DND-41 (cell line): ENCODE measurements around the gene BBS1.
"Not testable (repeated sequence)": the region's sequence is repeated elsewhere in the genome, so short reads cannot be mapped to it uniquely, and the experiment has no call there.

ENCODE experiments used
- ATAC-seq: fragments of 200-7000 bp; cut with Tn5 transposase; 3 replicates; pipeline ENCODE4 v1.9.1; 2021; ENCODE audit warnings: low read depth; ENCODE audit not compliant: insufficient read depth
- DNase-seq: peaks from one replicate; pipeline ENCODE4 v3.0.0-alpha.2; 2020
- H2AFZ ChIP-seq: 2 replicates; pipeline ENCODE4 v1.6.0; 2012; ENCODE audit warnings: low read depth, low read length
- H3K27ac ChIP-seq: 2 replicates; pipeline ENCODE4 v1.5.1; 2012; ENCODE audit warnings: low read length, inconsistent platforms
- H3K27me3 ChIP-seq: fragments of 200-600 bp; sonication (generic); 2 replicates; pipeline ENCODE4 v1.6.0; 2012; ENCODE audit warnings: low read length, mild to moderate bottlenecking, inconsistent platforms; ENCODE audit not compliant: insufficient read depth, poor library complexity
- H3K36me3 ChIP-seq: 2 replicates; pipeline ENCODE4 v1.5.1; 2012; ENCODE audit warnings: low read length, inconsistent platforms; ENCODE audit not compliant: insufficient read depth
- H3K4me1 ChIP-seq: 2 replicates; pipeline ENCODE4 v1.5.1; 2012; ENCODE audit warnings: mild to moderate bottlenecking, low read length; ENCODE audit not compliant: insufficient read depth
- H3K4me2 ChIP-seq: 2 replicates; pipeline ENCODE4 v1.6.0; 2012; ENCODE audit warnings: mild to moderate bottlenecking, moderate library complexity, low read length, inconsistent platforms; ENCODE audit not compliant: insufficient read depth
- H3K4me3 ChIP-seq, 2 experiments: fragments of 200-600 bp in 1 of 2; shearing (Covaris generic) in 1 of 2; 2 replicates each; pipeline ENCODE4 v1.5.1; 2012 to 2016; ENCODE audit warnings: inconsistent platforms in 2 of 2, low read length in 2 of 2, mild to moderate bottlenecking in 2 of 2, low read depth in 1 of 2, moderate library complexity in 1 of 2
- H3K79me2 ChIP-seq: 2 replicates; pipeline ENCODE4 v1.6.0; 2012; ENCODE audit warnings: low read length, inconsistent platforms; ENCODE audit not compliant: insufficient read depth
- H3K9ac ChIP-seq: 2 replicates; pipeline ENCODE4 v1.6.0; 2012; ENCODE audit warnings: low read depth, mild to moderate bottlenecking, inconsistent platforms, low read length, moderate library complexity
- H3K9me3 ChIP-seq: 2 replicates; pipeline ENCODE4 v1.5.1; 2012; ENCODE audit warnings: low read length, moderate library complexity, mild to moderate bottlenecking, inconsistent platforms; ENCODE audit not compliant: insufficient read depth, severe bottlenecking
- H4K20me1 ChIP-seq: 2 replicates; pipeline ENCODE4 v1.6.0; 2012; ENCODE audit warnings: low read length; ENCODE audit not compliant: insufficient read depth
- EZH2 ChIP-seq: IDR thresholded peaks from 3 replicates; pipeline ENCODE4 v1.6.1; 2012; ENCODE audit warnings: borderline replicate concordance, low read depth, mild to moderate bottlenecking, moderate library complexity, low read length, inconsistent platforms; ENCODE audit not compliant: severe bottlenecking
- TF ChIP-seq, protein P1 (sequence below): IDR thresholded peaks from 2 replicates; pipeline ENCODE4 v1.5.1; 2012; ENCODE audit warnings: borderline replicate concordance, low read length, moderate library complexity, mild to moderate bottlenecking; ENCODE audit not compliant: poor library complexity, severe bottlenecking; ENCODE audit errors: extremely low read depth

The BBS1 gene

DNA sequence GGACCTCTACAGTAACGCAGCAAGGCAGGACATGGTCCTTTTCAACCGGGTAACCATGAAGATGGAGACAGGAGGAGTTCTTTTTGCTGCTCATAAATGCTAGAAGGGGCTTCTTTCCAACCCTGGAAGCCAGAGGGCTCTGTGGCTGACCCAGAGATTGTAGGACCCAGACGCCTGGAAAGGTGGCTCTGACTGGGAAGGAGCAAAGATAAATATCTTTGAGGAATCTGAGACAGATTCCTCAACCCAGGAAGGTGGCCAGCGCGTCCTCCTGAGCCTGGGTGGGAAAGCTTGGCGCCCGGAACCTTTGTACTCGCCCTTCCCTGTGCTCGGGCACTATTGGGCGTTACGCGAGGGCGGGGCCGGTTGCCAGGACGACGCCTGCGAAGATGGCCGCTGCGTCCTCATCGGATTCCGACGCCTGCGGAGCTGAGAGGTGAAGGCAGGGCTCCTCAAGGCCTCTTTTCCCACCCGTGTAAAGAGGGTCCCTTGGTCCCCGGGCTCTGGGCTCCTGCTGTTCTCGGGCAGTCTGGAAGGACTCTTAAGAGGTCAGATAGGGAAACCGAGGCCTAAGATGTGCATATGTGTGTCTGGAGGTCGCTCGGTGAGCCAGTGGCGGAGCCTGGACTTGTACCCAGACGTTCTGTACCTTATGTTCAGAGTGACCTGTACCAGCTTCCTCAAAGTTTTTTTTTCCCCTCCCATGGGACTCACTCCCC lies at the start of gene BBS1:
TSS of gene BBS1 (plus strand) at position 365 of the 719 bp plus-strand sequence. CDS start at position 390, 25 bp downstream.
- H3K9ac ChIP-seq, result peak within 1 kb of the TSS; percentile 67
- peaks cover 15% of the 10 kb centered on the region for H3K79me2 ChIP-seq
- TF ChIP-seq EZH2, result no peak
- TF ChIP-seq, protein P1, sequence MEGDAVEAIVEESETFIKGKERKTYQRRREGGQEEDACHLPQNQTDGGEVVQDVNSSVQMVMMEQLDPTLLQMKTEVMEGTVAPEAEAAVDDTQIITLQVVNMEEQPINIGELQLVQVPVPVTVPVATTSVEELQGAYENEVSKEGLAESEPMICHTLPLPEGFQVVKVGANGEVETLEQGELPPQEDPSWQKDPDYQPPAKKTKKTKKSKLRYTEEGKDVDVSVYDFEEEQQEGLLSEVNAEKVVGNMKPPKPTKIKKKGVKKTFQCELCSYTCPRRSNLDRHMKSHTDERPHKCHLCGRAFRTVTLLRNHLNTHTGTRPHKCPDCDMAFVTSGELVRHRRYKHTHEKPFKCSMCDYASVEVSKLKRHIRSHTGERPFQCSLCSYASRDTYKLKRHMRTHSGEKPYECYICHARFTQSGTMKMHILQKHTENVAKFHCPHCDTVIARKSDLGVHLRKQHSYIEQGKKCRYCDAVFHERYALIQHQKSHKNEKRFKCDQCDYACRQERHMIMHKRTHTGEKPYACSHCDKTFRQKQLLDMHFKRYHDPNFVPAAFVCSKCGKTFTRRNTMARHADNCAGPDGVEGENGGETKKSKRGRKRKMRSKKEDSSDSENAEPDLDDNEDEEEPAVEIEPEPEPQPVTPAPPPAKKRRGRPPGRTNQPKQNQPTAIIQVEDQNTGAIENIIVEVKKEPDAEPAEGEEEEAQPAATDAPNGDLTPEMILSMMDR, result peak; percentile 16
- H3K36me3 ChIP-seq, result peaks cover 40% of the 10 kb centered on the region
- peak within 1 kb of the TSS; percentile 83 to 88 for H3K4me3 ChIP-seq
- peak within 1 kb of the TSS; percentile 72 for H3K27ac ChIP-seq
- peaks cover 24% of the 10 kb centered on the region for H3K4me1 ChIP-seq
- ATAC-seq, result peak; percentile 100
- no peaks in the 10 kb centered on the region for H3K27me3 ChIP-seq
- H2AFZ ChIP-seq, result peak within 1 kb of the TSS; percentile 96
- no peaks in the 10 kb centered on the region for H4K20me1 ChIP-seq
- peak; percentile 85 for DNase-seq
- H3K4me2 ChIP-seq, result peak within 1 kb of the TSS; percentile 95
- H3K9me3 ChIP-seq, result no peaks in the 10 kb centered on the region

DNA sequence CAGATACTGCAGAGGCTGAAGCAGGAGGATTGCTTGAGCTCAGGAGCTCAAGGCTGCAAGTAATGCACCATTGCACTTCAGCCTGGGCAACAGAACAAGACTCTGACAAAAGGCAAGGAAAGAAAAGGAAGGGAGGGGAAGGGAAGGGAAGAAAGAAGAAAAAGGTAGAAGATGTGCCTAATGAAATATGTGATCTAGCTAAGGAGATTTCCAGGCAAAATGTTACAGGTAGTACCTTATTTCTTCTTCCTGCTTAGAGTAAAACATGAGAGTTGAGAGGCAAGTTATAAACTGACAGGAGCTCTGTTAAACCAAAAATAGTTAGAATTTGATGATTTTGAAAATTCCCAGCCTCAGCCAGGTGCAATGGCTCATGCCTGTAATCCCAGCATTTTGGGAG lies 48.4 kb upstream of the BBS1 start:
- DNase-seq (no peak), ATAC-seq (no peak)

DNA sequence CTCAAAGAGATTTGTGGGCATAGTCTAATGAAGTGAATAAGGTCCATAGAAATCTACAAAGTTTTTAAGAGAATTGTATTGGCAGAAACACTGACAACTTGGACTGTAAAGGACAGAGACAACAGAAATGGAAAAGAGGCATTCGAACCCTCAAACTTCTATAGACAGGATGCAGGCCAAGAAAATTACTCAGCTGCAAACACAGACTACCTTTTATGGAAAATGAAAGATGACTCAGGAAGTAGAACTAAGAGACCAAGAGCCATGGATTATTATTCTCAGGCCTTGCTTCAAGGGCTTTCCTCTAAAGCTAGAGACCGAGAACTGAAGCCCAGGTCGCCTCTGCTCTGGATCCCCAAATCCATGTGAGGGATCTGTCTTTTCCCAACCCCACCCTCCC lies 47.5 kb upstream of the BBS1 start:
- Histone ChIP-seq H4K20me1 (no peaks in the 10 kb centered on the region), H3K9ac (no peak overlapping the region), H3K79me2 (no peaks in the 10 kb centered on the region), H2AFZ (no peak overlapping the region), H3K4me1 (peaks cover 15% of the 10 kb centered on the region), H3K4me2 (no peak overlapping the region), H3K27me3 (no peaks in the 10 kb centered on the region), H3K27ac (no peak overlapping the region), H3K36me3 (no peaks in the 10 kb centered on the region), H3K9me3 (no peaks in the 10 kb centered on the region), H3K4me3 (no peak overlapping the region)
- TF ChIP-seq EZH2, result no peak
- TF ChIP-seq, protein P1, result no peak
- ATAC-seq, result no peak
- no peak for DNase-seq

More for the DNA sequence above, 48.4 kb upstream of the BBS1 start:
- Histone ChIP-seq H3K4me3 (no peak overlapping the region), H3K4me1 (peaks cover 6% of the 10 kb centered on the region), H3K79me2 (no peaks in the 10 kb centered on the region), H2AFZ (no peak overlapping the region), H3K27me3 (no peaks in the 10 kb centered on the region), H3K36me3 (no peaks in the 10 kb centered on the region), H3K9me3 (no peaks in the 10 kb centered on the region), H3K9ac (no peak overlapping the region), H3K4me2 (no peak overlapping the region), H4K20me1 (no peaks in the 10 kb centered on the region), H3K27ac (no peak overlapping the region)
- TF ChIP-seq, protein P1, result no peak
- no peak for TF ChIP-seq EZH2

DNA sequence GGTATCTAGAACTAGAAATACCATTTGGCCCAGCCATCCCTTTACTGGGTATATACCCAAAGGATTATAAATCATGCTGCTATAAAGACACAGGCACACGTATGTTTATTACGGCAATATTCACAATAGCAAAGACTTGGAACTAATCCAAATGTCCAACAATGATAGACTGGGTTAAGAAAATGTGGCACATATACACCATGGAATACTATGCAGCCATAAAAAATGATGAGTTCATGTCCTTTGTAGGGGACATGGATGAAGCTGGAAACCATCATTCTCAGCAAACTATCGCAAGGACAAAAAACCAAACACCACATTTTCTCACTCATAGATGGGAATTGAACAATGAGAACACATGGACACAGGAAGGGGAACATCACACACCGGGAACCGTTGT lies 46.3 kb upstream of the BBS1 start:
- H3K36me3 ChIP-seq, H3K4me2 ChIP-seq, H3K27me3 ChIP-seq, H4K20me1 ChIP-seq, H3K79me2 ChIP-seq, H2AFZ ChIP-seq, H3K27ac ChIP-seq, ATAC-seq, H3K9me3 ChIP-seq, H3K4me3 ChIP-seq, DNase-seq, H3K9ac ChIP-seq: not testable (repeated sequence)
- H3K4me1 ChIP-seq, result peaks cover 21% of the 10 kb centered on the region
